H9 (cell line): Measurements from ENCODE around the gene SLC35B1. TPM values are rescaled to one million over a fixed set of nuclear protein-coding genes. Genes with fewer than 3 reads are reported as not detected.

Experiments
- DNase-seq: peaks from one replicate; pipeline ENCODE4 v3.0.0-alpha.2; 2017
- H2AFZ ChIP-seq: one replicate; pipeline ENCODE4 v1.6.1; 2013; ENCODE audit warnings: mild to moderate bottlenecking, low read length, control low read depth, moderate library complexity
- H2AK5ac ChIP-seq: 2 replicates; pipeline ENCODE4 v1.6.1; 2013; ENCODE audit warnings: low read length, control low read depth, mixed read lengths; ENCODE audit not compliant: insufficient read length
- H2BK120ac ChIP-seq: one replicate; pipeline ENCODE4 v1.6.1; 2013; ENCODE audit warnings: low read depth, mild to moderate bottlenecking, low read length, control low read depth, inconsistent platforms; ENCODE audit not compliant: poor library complexity, severe bottlenecking
- H2BK12ac ChIP-seq: 2 replicates; pipeline ENCODE4 v1.6.1; 2013; ENCODE audit warnings: low read length, control low read depth, mixed read lengths, low read depth; ENCODE audit not compliant: insufficient read length
- H2BK15ac ChIP-seq: 2 replicates; pipeline ENCODE4 v1.6.1; 2013; ENCODE audit warnings: low read depth, low read length, control low read depth
- H2BK20ac ChIP-seq: one replicate; pipeline ENCODE4 v1.6.1; 2013; ENCODE audit warnings: low read depth, mild to moderate bottlenecking, low read length, control low read depth, inconsistent platforms; ENCODE audit not compliant: poor library complexity, severe bottlenecking
- H2BK5ac ChIP-seq: 2 replicates; pipeline ENCODE4 v1.6.1; 2013; ENCODE audit warnings: low read length, control low read depth, mixed read lengths; ENCODE audit not compliant: insufficient read length
- H3K14ac ChIP-seq: 2 replicates; pipeline ENCODE4 v1.6.1; 2013; ENCODE audit warnings: low read length, control low read depth; ENCODE audit not compliant: insufficient read depth
- H3K18ac ChIP-seq: 2 replicates; pipeline ENCODE4 v1.6.1; 2013; ENCODE audit warnings: low read depth, mild to moderate bottlenecking, mixed read lengths, low read length, control low read depth; ENCODE audit not compliant: insufficient read length
- H3K23ac ChIP-seq: 2 replicates; pipeline ENCODE4 v1.6.1; 2013; ENCODE audit warnings: low read length, control low read depth, mixed read lengths, low read depth; ENCODE audit not compliant: insufficient read length
- H3K23me2 ChIP-seq: 2 replicates; pipeline ENCODE4 v1.6.1; 2013; ENCODE audit warnings: low read depth, mild to moderate bottlenecking, mixed read lengths, low read length, control low read depth; ENCODE audit not compliant: insufficient read length, poor library complexity, severe bottlenecking
- H3K27ac ChIP-seq: 2 replicates; pipeline ENCODE4 v1.5.1; 2013; ENCODE audit warnings: low read length, control low read depth, mixed read lengths, low read depth; ENCODE audit not compliant: insufficient read length
- H3K27me3 ChIP-seq: 2 replicates; pipeline ENCODE4 v1.6.1; 2013; ENCODE audit warnings: low read length, control low read depth, inconsistent platforms; ENCODE audit not compliant: insufficient read depth
- H3K4ac ChIP-seq: 2 replicates; pipeline ENCODE4 v1.6.1; 2013; ENCODE audit warnings: low read depth, mild to moderate bottlenecking, control low read depth, inconsistent platforms, low read length, moderate library complexity
- H3K4me1 ChIP-seq: 2 replicates; pipeline ENCODE4 v1.6.1; 2013; ENCODE audit warnings: low read length, control low read depth, inconsistent platforms; ENCODE audit not compliant: insufficient read depth
- H3K4me2 ChIP-seq: 2 replicates; pipeline ENCODE4 v1.6.1; 2013; ENCODE audit warnings: low read length, control low read depth, mixed read lengths; ENCODE audit not compliant: insufficient read length, insufficient read depth
- H3K56ac ChIP-seq: 2 replicates; pipeline ENCODE4 v1.6.1; 2013; ENCODE audit warnings: low read depth, mild to moderate bottlenecking, mixed read lengths, low read length, control low read depth; ENCODE audit not compliant: insufficient read length
- H3K79me1 ChIP-seq: 2 replicates; pipeline ENCODE4 v1.6.1; 2013; ENCODE audit warnings: low read depth, mild to moderate bottlenecking, moderate library complexity, low read length, control low read depth, inconsistent platforms; ENCODE audit not compliant: insufficient read depth, poor library complexity, severe bottlenecking
- H3K79me2 ChIP-seq: 2 replicates; pipeline ENCODE4 v1.6.1; 2013; ENCODE audit warnings: low read length, control low read depth, inconsistent platforms; ENCODE audit not compliant: insufficient read depth
- H3K9ac ChIP-seq: 2 replicates; pipeline ENCODE4 v1.6.1; 2013; ENCODE audit warnings: low read length, control low read depth, mixed read lengths; ENCODE audit not compliant: insufficient read length; ENCODE audit errors: extremely low read depth
- H3K9me3 ChIP-seq: one replicate; pipeline ENCODE4 v1.6.1; 2013; ENCODE audit warnings: low read depth, low read length, inconsistent platforms; ENCODE audit not compliant: control insufficient read depth
- H3T11ph ChIP-seq: one replicate; pipeline ENCODE4 v1.6.1; 2013; ENCODE audit warnings: mild to moderate bottlenecking, low read length, control low read depth, inconsistent platforms
- H4K20me1 ChIP-seq: one replicate; pipeline ENCODE4 v1.6.1; 2013; ENCODE audit not compliant: control insufficient read depth, insufficient read length, insufficient read depth
- H4K5ac ChIP-seq: 2 replicates; pipeline ENCODE4 v1.6.1; 2013; ENCODE audit warnings: low read depth, mild to moderate bottlenecking, mixed read lengths, low read length, control low read depth; ENCODE audit not compliant: insufficient read length
- H4K8ac ChIP-seq: replicated peaks from 2 replicates; pipeline ENCODE4 v1.6.1; 2013; ENCODE audit warnings: low read length, control low read depth, mixed read lengths, low read depth; ENCODE audit not compliant: insufficient read length
- H4K91ac ChIP-seq: 2 replicates; pipeline ENCODE4 v1.6.1; 2013; ENCODE audit warnings: low read depth, mild to moderate bottlenecking, moderate library complexity, mixed read lengths, low read length, control low read depth; ENCODE audit not compliant: insufficient read length
- H3K27ac Mint-ChIP-seq, 3 experiments: 2 replicates in 2 of 3; 3 replicates in 1 of 3; pipeline ENCODE4 v1.8.0; 2020 to 2021; ENCODE audit warnings: mixed read lengths in 3 of 3, mild to moderate bottlenecking in 1 of 3, moderate library complexity in 1 of 3
- H3K27me3 Mint-ChIP-seq: 2 replicates; pipeline ENCODE4 v1.8.0; 2021; ENCODE audit warnings: low read depth, mild to moderate bottlenecking, moderate library complexity, mixed read lengths
- H3K36me3 Mint-ChIP-seq, 3 experiments: 2 replicates in 2 of 3; 3 replicates in 1 of 3; pipeline ENCODE4 v1.8.0; 2020 to 2021; ENCODE audit warnings: low read depth in 3 of 3, mixed read lengths in 3 of 3; ENCODE audit not compliant: insufficient read depth in 1 of 3
- H3K4me1 Mint-ChIP-seq, 2 experiments: 2 replicates each; pipeline ENCODE4 v1.8.0; 2020; ENCODE audit warnings: mixed read lengths in 2 of 2
- H3K4me3 Mint-ChIP-seq, 2 experiments: 2 replicates in 1 of 2; 3 replicates in 1 of 2; pipeline ENCODE4 v1.8.0; 2020 to 2021; ENCODE audit warnings: mild to moderate bottlenecking in 2 of 2, mixed read lengths in 2 of 2, moderate library complexity in 1 of 2
- H3K9me3 Mint-ChIP-seq, 2 experiments: 2 replicates in 1 of 2; 3 replicates in 1 of 2; pipeline ENCODE4 v1.8.0; 2020; ENCODE audit warnings: mild to moderate bottlenecking in 2 of 2, mixed read lengths in 2 of 2, moderate library complexity in 1 of 2
- whole genome bisulfite sequencing: extraction: QIAGEN DNeasy Blood & Tissue Kit; methylation state at CpG from one replicate; pipeline ENCODE4 v1.1.7; 2013; ENCODE audit warnings: missing lambda C conversion rate, low lambda C conversion rate, mixed read lengths; ENCODE audit not compliant: insufficient read length; ENCODE audit errors: extremely low coverage; 5-methylcytosine and 5-hydroxymethylcytosine counted together
- total RNA-seq: library from RNA; stranded (reverse); gene quantifications from 2 replicates; pipeline ENCODE4 v1.2.1, GENCODE V29; 2021
- TF ChIP-seq, protein P1 (sequence below): fragments of 200-600 bp; sonication (generic); conservative IDR thresholded peaks from 3 replicates; pipeline ENCODE4 v1.8.0; 2021; ENCODE audit warnings: antibody characterized with exemption, mild to moderate bottlenecking

Gene SLC35B1
- total RNA-seq, 1 experiment from 2014 or later, result 58.9 TPM

DNA sequence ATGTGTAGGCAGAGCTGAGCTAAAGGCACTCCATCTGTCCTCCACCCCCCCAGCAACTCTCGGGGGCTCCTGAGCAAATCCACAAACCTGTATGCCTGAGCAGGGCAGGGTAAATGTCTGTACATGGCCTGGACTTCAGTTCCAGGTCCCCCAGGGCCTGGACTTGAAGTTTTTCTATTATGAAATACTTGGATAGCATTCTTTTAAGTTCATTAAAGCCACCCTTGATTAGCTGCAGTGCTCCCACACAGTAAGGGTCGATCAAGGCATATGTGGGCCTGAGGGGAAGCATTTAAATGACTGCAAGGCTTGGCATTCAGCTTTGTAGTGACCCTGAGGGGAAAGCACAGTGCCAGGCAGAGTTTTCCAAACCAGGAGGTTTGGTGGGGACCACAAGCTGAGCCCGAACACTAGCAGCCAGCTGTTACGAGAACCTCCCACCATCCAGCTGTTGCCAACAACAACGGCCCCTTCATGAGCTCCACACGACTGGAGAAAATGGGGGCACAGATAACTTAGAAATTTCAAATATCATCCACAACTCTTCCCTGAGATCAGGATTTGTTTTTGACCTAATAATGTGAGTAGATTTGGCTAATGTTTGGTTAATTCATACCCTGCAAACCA is 49.5 kb upstream of the SLC35B1 start:
- H2BK5ac ChIP-seq, result no peak overlapping the region
- no peak overlapping the region for H3K27ac ChIP-seq
- no peak overlapping the region for H2BK20ac ChIP-seq
- no peak overlapping the region for H3K9ac ChIP-seq
- H3K56ac ChIP-seq, result no peak overlapping the region
- Mint-ChIP-seq H3K27ac (peak overlapping the region in 2 of 3 experiments; percentile 45 to 91; a peak in 3 of 7 replicates), H3K4me3 (no peak overlapping the region), H3K9me3 (no peaks in the 10 kb centered on the region), H3K4me1 (peaks cover 41 to 46% of the 10 kb centered on the region in 2 experiments), H3K27me3 (no peaks in the 10 kb centered on the region), H3K36me3 (peaks cover 2 to 8% (median 4%) of the 10 kb centered on the region in 3 experiments; a peak in 6 of 7 replicates)
- H3K4ac ChIP-seq, result no peak overlapping the region
- H2BK120ac ChIP-seq, result no peak overlapping the region
- no peak overlapping the region for H3K4me2 ChIP-seq
- H3K9me3 ChIP-seq, result no peaks in the 10 kb centered on the region
- no peak overlapping the region for H4K5ac ChIP-seq
- no peaks in the 10 kb centered on the region for H3K27me3 ChIP-seq
- no peak overlapping the region for H2AFZ ChIP-seq
- H3K79me2 ChIP-seq, result peaks cover 13% of the 10 kb centered on the region; the same call in 1 of the 2 replicates
- H3K79me1 ChIP-seq, result peaks cover 18% of the 10 kb centered on the region
- H3K23ac ChIP-seq, result no peak overlapping the region
- no peak overlapping the region for H3K14ac ChIP-seq
- WGBS, result no CpG with 5 or more reads among the region's 6 CpGs
- H4K8ac ChIP-seq, result no peak overlapping the region
- no peak overlapping the region for H2BK12ac ChIP-seq
- no peaks in the 10 kb centered on the region for H3K23me2 ChIP-seq
- H2AK5ac ChIP-seq, result no peak overlapping the region
- TF ChIP-seq, protein P1, sequence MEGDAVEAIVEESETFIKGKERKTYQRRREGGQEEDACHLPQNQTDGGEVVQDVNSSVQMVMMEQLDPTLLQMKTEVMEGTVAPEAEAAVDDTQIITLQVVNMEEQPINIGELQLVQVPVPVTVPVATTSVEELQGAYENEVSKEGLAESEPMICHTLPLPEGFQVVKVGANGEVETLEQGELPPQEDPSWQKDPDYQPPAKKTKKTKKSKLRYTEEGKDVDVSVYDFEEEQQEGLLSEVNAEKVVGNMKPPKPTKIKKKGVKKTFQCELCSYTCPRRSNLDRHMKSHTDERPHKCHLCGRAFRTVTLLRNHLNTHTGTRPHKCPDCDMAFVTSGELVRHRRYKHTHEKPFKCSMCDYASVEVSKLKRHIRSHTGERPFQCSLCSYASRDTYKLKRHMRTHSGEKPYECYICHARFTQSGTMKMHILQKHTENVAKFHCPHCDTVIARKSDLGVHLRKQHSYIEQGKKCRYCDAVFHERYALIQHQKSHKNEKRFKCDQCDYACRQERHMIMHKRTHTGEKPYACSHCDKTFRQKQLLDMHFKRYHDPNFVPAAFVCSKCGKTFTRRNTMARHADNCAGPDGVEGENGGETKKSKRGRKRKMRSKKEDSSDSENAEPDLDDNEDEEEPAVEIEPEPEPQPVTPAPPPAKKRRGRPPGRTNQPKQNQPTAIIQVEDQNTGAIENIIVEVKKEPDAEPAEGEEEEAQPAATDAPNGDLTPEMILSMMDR, result no peak
- no peak overlapping the region for H4K91ac ChIP-seq
- no peak overlapping the region for H3K18ac ChIP-seq
- no peak overlapping the region for H2BK15ac ChIP-seq
- H4K20me1 ChIP-seq, result no peaks in the 10 kb centered on the region
- DNase-seq, result no peak
- H3K4me1 ChIP-seq, result peaks cover 2% of the 10 kb centered on the region
- H3T11ph ChIP-seq, result no peak overlapping the region
